ENCODE data around the gene AAMDC.

Gene AAMDC

GRCh38 chr11:77783025-77783424, 37.9 kb upstream of the AAMDC start:
- no peak for DNase-seq (ENCODE audit: low read depth)
- no peak overlapping the region for H3K4me3 ChIP-seq (ENCODE audit: control insufficient read depth, low read depth, low read length)
- TF ChIP-seq CTCF (IDR thresholded peaks at IDR 0.05; ENCODE audit: control insufficient read depth, insufficient read depth, low read depth, low read length, missing control alignments): no peak

- DNase-seq (ENCODE audit: low read depth): no peak
- TF ChIP-seq CTCF (IDR thresholded peaks at IDR 0.05; ENCODE audit: control insufficient read depth, insufficient read depth, low read depth, low read length, missing control alignments): no peak
- no peak overlapping the region for H3K4me3 ChIP-seq (ENCODE audit: control insufficient read depth, low read depth, low read length)
Observed at GRCh38 chr11:77784572-77784971, 36.4 kb upstream of the AAMDC start.

- no peak for DNase-seq (ENCODE audit: low read depth)
- H3K4me3 ChIP-seq (ENCODE audit: control insufficient read depth, low read depth, low read length): no peak overlapping the region
- TF ChIP-seq CTCF (IDR thresholded peaks at IDR 0.05; ENCODE audit: control insufficient read depth, insufficient read depth, low read depth, low read length, missing control alignments): no peak
Observed at GRCh38 chr11:77789061-77789730, 31.7 kb upstream of the AAMDC start.

- DNase-seq (ENCODE audit: low read depth): no peak
- TF ChIP-seq CTCF (IDR thresholded peaks at IDR 0.05; ENCODE audit: control insufficient read depth, insufficient read depth, low read depth, low read length, missing control alignments): no peak
- no peak overlapping the region for H3K4me3 ChIP-seq (ENCODE audit: control insufficient read depth, low read depth, low read length)
Observed at GRCh38 chr11:77789731-77790476, 31.0 kb upstream of the AAMDC start.

DNA sequence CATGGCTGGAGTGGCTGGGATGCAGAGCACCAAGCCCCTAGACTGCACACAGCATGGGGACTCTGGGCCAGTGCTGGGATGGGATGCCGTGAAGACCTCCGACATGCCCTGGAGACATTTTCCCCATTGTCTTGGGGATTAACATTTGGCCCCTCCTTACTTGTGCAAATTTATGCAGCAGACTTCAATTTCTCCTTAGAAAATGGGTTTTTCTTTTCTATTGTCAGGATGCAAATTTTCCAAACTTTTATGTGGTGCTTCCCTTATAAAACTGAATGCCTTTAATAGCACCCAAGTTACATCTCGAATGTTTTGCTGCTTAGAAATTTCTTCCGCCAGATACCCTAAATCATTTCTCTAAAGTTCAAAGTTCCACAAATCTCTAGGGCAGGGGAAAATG, 29.6 kb upstream of the AAMDC start:
- TF ChIP-seq CTCF (IDR thresholded peaks at IDR 0.05; ENCODE audit: control insufficient read depth, insufficient read depth, low read depth, low read length, missing control alignments): no peak

GRCh38 chr11:77793972-77794371, 27.0 kb upstream of the AAMDC start:
- H3K4me3 ChIP-seq (ENCODE audit: control insufficient read depth, low read depth, low read length): no peak overlapping the region
- no peak for DNase-seq (ENCODE audit: low read depth)
- no peak for TF ChIP-seq CTCF (IDR thresholded peaks at IDR 0.05; ENCODE audit: control insufficient read depth, insufficient read depth, low read depth, low read length, missing control alignments)

More for the DNA sequence above, 29.6 kb upstream of the AAMDC start:
- DNase-seq (ENCODE audit: low read depth): no peak
- no peak overlapping the region for H3K4me3 ChIP-seq (ENCODE audit: control insufficient read depth, low read depth, low read length)

Data from AG09309 (cell line).